ENCODE data around the gene PIGB. TPM values are rescaled to one million over a fixed set of nuclear protein-coding genes. Genes with fewer than 3 reads are reported as not detected.

The PIGB gene
- total and polyA plus RNA-seq, 2 of the 13 experiments (the other 11 are each of a cell fraction or from before 2014, with no cell fraction given) = 14.5 to 19.1 TPM

DNA sequence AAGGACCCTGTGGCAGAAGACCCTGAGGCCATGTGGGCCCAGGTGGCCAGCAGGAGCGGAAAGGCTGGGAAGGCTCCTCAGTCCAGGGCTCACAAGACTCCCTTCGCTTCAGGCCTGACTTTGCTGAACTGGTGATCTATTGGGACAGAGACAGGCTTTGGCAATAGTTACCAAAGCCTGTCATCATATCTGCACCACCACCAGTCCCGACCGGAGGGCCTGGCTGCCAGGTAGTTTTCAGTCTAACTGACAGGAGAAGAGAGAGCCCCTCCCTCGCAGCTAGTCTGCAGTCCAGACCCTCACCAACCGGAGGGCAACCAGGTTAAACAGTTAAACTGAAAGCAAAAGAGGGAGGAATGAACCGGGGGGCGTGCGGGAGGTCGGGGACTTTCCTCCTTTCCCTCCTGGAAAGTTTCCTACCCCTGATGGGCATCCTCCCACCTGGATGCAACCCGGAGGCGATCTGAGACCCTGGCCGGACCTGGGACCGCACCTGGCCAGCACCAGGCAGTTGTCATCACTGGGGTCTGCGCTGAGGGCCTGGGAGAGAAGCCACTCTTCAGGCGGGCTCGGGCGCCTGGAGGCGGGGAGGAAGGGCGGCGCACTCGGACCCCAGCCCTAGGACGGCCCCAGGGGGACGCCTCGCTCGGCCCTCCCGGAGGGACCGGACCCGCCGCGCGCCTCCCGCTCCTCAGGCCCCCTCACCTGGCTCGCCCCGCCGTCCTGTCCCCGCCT lies 29.8 kb upstream of the PIGB start (continued):
- TF ChIP-seq, protein P1, sequence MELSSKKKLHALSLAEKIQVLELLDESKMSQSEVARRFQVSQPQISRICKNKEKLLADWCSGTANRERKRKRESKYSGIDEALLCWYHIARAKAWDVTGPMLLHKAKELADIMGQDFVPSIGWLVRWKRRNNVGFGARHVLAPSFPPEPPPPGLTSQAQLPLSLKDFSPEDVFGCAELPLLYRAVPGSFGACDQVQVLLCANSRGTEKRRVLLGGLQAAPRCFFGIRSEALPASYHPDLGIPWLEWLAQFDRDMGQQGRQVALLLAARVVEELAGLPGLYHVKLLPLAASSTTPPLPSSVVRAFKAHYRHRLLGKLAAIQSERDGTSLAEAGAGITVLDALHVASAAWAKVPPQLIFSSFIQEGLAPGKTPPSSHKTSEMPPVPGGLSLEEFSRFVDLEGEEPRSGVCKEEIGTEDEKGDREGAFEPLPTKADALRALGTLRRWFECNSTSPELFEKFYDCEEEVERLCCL (CRISPR knock-in tag; IDR thresholded peaks at IDR 0.05; ENCODE audit: borderline replicate concordance) = no peak
- TF ChIP-seq TMF1 (CRISPR knock-in tag; IDR thresholded peaks at IDR 0.05; ENCODE audit: low read depth) (no peak), ZMYM2 (CRISPR knock-in tag; IDR thresholded peaks at IDR 0.05) (no peak), RARA (CRISPR knock-in tag; IDR thresholded peaks at IDR 0.05) (no peak), KMT2B (CRISPR knock-in tag; IDR thresholded peaks at IDR 0.05) (no peak; the same call in 1 of the 2 replicates), ZFP36L1 (CRISPR knock-in tag; IDR thresholded peaks at IDR 0.05) (no peak), RFXANK (CRISPR knock-in tag; IDR thresholded peaks at IDR 0.05) (no peak), ZFP41 (CRISPR knock-in tag; IDR thresholded peaks at IDR 0.05; ENCODE audit: borderline replicate concordance) (no peak), SAP130 (CRISPR knock-in tag; IDR thresholded peaks at IDR 0.05; ENCODE audit: low read depth) (peak; percentile 4; the same call in 1 of the 2 replicates), ZNF577 (CRISPR knock-in tag; IDR thresholded peaks at IDR 0.05; ENCODE audit: borderline replicate concordance, low read depth) (no peak), SNAI1 (CRISPR knock-in tag; IDR thresholded peaks at IDR 0.05; ENCODE audit: borderline replicate concordance) (no peak), ZNF75D (CRISPR knock-in tag; IDR thresholded peaks at IDR 0.05; ENCODE audit: borderline replicate concordance) (no peak), ZNF879 (CRISPR knock-in tag; IDR thresholded peaks at IDR 0.05) (no peak), ZNF501 (CRISPR knock-in tag; IDR thresholded peaks at IDR 0.05) (no peak)
- TF ChIP-seq, protein P2, sequence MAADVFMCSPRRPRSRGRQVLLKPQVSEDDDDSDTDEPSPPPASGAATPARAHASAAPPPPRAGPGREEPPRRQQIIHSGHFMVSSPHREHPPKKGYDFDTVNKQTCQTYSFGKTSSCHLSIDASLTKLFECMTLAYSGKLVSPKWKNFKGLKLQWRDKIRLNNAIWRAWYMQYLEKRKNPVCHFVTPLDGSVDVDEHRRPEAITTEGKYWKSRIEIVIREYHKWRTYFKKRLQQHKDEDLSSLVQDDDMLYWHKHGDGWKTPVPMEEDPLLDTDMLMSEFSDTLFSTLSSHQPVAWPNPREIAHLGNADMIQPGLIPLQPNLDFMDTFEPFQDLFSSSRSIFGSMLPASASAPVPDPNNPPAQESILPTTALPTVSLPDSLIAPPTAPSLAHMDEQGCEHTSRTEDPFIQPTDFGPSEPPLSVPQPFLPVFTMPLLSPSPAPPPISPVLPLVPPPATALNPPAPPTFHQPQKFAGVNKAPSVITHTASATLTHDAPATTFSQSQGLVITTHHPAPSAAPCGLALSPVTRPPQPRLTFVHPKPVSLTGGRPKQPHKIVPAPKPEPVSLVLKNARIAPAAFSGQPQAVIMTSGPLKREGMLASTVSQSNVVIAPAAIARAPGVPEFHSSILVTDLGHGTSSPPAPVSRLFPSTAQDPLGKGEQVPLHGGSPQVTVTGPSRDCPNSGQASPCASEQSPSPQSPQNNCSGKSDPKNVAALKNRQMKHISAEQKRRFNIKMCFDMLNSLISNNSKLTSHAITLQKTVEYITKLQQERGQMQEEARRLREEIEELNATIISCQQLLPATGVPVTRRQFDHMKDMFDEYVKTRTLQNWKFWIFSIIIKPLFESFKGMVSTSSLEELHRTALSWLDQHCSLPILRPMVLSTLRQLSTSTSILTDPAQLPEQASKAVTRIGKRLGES (CRISPR knock-in tag; IDR thresholded peaks at IDR 0.05; ENCODE audit: borderline replicate concordance) = 0 out of 2 replicates have a peak, but pooled peaks have one; percentile 15
- TF ChIP-seq, protein P3, sequence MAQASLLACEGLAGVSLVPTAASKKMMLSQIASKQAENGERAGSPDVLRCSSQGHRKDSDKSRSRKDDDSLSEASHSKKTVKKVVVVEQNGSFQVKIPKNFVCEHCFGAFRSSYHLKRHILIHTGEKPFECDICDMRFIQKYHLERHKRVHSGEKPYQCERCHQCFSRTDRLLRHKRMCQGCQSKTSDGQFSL (CRISPR knock-in tag; IDR thresholded peaks at IDR 0.05) = 0 out of 2 replicates have a peak, but pooled peaks have one; percentile 23
- TF ChIP-seq, protein P4, sequence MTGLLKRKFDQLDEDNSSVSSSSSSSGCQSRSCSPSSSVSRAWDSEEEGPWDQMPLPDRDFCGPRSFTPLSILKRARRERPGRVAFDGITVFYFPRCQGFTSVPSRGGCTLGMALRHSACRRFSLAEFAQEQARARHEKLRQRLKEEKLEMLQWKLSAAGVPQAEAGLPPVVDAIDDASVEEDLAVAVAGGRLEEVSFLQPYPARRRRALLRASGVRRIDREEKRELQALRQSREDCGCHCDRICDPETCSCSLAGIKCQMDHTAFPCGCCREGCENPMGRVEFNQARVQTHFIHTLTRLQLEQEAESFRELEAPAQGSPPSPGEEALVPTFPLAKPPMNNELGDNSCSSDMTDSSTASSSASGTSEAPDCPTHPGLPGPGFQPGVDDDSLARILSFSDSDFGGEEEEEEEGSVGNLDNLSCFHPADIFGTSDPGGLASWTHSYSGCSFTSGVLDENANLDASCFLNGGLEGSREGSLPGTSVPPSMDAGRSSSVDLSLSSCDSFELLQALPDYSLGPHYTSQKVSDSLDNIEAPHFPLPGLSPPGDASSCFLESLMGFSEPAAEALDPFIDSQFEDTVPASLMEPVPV (CRISPR knock-in tag; IDR thresholded peaks at IDR 0.05) = no peak
- TF ChIP-seq, protein P5, sequence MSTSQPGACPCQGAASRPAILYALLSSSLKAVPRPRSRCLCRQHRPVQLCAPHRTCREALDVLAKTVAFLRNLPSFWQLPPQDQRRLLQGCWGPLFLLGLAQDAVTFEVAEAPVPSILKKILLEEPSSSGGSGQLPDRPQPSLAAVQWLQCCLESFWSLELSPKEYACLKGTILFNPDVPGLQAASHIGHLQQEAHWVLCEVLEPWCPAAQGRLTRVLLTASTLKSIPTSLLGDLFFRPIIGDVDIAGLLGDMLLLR (CRISPR knock-in tag; IDR thresholded peaks at IDR 0.05) = no peak
- TF ChIP-seq, protein P6, sequence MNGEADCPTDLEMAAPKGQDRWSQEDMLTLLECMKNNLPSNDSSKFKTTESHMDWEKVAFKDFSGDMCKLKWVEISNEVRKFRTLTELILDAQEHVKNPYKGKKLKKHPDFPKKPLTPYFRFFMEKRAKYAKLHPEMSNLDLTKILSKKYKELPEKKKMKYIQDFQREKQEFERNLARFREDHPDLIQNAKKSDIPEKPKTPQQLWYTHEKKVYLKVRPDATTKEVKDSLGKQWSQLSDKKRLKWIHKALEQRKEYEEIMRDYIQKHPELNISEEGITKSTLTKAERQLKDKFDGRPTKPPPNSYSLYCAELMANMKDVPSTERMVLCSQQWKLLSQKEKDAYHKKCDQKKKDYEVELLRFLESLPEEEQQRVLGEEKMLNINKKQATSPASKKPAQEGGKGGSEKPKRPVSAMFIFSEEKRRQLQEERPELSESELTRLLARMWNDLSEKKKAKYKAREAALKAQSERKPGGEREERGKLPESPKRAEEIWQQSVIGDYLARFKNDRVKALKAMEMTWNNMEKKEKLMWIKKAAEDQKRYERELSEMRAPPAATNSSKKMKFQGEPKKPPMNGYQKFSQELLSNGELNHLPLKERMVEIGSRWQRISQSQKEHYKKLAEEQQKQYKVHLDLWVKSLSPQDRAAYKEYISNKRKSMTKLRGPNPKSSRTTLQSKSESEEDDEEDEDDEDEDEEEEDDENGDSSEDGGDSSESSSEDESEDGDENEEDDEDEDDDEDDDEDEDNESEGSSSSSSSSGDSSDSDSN (CRISPR knock-in tag; IDR thresholded peaks at IDR 0.05) = peak; percentile 53; the same call in 1 of the 2 replicates

Measured in HepG2 (cell line).